OCI-LY7 (cell line): ENCODE results near the gene CSF1.

Experiments used
- EZH2phosphoT487 ChIP-seq: fragments of 200-600 bp; sonication (generic); IDR thresholded peaks from 2 replicates; pipeline ENCODE4 v1.6.1; 2018; ENCODE audit warnings: low read depth, borderline replicate concordance, mild to moderate bottlenecking, mixed run types, antibody characterized with exemption, low read length, moderate library complexity, mixed read lengths
- TF ChIP-seq, protein P1 (sequence below): fragments of 200-600 bp; sonication (generic); conservative IDR thresholded peaks from 2 replicates; pipeline ENCODE4 v1.5.1; 2014; ENCODE audit warnings: mild to moderate bottlenecking, antibody characterized with exemption, low read length, moderate library complexity, mixed read lengths

DNA sequence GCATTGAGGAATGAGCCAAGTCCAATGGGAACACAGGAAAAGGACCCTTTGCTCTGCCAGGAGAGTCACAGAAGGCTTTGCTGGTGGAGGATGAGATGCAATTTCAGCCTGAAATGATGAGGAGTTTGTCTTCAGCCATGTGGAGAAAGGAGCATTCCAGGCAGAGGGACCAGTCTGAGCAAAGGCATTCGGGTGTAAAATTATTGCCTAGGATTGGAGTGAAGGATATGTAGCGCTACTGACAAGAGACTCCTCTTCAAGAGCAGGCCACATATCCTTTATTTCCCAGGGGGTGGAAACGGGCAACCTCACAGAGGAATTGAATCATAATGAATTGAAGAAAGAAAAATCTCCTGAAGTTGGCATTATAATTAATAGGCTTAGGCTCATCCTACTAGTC, 1.1 kb upstream of the CSF1 start:
- TF ChIP-seq, protein P1, sequence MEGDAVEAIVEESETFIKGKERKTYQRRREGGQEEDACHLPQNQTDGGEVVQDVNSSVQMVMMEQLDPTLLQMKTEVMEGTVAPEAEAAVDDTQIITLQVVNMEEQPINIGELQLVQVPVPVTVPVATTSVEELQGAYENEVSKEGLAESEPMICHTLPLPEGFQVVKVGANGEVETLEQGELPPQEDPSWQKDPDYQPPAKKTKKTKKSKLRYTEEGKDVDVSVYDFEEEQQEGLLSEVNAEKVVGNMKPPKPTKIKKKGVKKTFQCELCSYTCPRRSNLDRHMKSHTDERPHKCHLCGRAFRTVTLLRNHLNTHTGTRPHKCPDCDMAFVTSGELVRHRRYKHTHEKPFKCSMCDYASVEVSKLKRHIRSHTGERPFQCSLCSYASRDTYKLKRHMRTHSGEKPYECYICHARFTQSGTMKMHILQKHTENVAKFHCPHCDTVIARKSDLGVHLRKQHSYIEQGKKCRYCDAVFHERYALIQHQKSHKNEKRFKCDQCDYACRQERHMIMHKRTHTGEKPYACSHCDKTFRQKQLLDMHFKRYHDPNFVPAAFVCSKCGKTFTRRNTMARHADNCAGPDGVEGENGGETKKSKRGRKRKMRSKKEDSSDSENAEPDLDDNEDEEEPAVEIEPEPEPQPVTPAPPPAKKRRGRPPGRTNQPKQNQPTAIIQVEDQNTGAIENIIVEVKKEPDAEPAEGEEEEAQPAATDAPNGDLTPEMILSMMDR, result no peak
- no peak for TF ChIP-seq EZH2phosphoT487
